ENCODE data around the gene FAM3D. TPM values are rescaled to one million over a fixed set of nuclear protein-coding genes. Genes with fewer than 3 reads are reported as not detected.

The FAM3D gene
- total RNA-seq, 1 donor from 2014 or later: not detected

GRCh38 chr3:58660998-58661397 is 5.6 kb downstream of the FAM3D start:
- ATAC-seq (ENCODE audit: poor library complexity): no peak
- DNase-seq: no peak
- intact Hi-C loops (cut with DNase I): no loop called here

GRCh38 chr3:58659051-58659675 is 7.4 kb downstream of the FAM3D start:
- intact Hi-C loops (cut with DNase I): no loop called here
- no peak for DNase-seq

GRCh38 chr3:58658508-58658907 is 8.1 kb downstream of the FAM3D start:
- ATAC-seq (ENCODE audit: poor library complexity): no peak
- intact Hi-C loops (cut with DNase I): no loop called here
- DNase-seq: no peak

More at GRCh38 chr3:58659051-58659675, 7.4 kb downstream of the FAM3D start:
- peak; percentile 59 for ATAC-seq (ENCODE audit: poor library complexity)

- DNase-seq: no peak
- intact Hi-C loops (cut with DNase I): no loop called here
Measured at GRCh38 chr3:58657571-58658141, 8.9 kb downstream of the FAM3D start.

GRCh38 chr3:58657036-58657520 is 9.5 kb downstream of the FAM3D start:
- no peak for DNase-seq
- ATAC-seq (ENCODE audit: poor library complexity): no peak
- intact Hi-C loops (cut with DNase I): no loop called here

More at GRCh38 chr3:58657571-58658141, 8.9 kb downstream of the FAM3D start:
- ATAC-seq (ENCODE audit: poor library complexity): no peak

- ATAC-seq (ENCODE audit: poor library complexity): no peak
- intact Hi-C loops (cut with DNase I): no loop called here
- DNase-seq: no peak
Measured at GRCh38 chr3:58656631-58657030, 9.9 kb downstream of the FAM3D start.

GRCh38 chr3:58654466-58654865 is 12.1 kb downstream of the FAM3D start:
- intact Hi-C loops (cut with DNase I): no loop called here
- ATAC-seq (ENCODE audit: poor library complexity) (no peak), DNase-seq (no peak)

- DNase-seq (no peak), ATAC-seq (ENCODE audit: poor library complexity) (no peak)
- intact Hi-C loops (cut with DNase I): no loop called here
Measured at GRCh38 chr3:58652624-58653023, 13.9 kb downstream of the FAM3D start.

GRCh38 chr3:58651276-58651675 is 15.3 kb downstream of the FAM3D start:
- DNase-seq (no peak), ATAC-seq (ENCODE audit: poor library complexity) (no peak)
- intact Hi-C loops (cut with DNase I): no loop called here

- no peak for ATAC-seq (ENCODE audit: poor library complexity)
- no peak for DNase-seq
- intact Hi-C loops (cut with DNase I): no loop called here
Measured at GRCh38 chr3:58647381-58648141, 19.0 kb downstream of the FAM3D start.

- intact Hi-C loops (cut with DNase I): no loop called here
- DNase-seq: no peak
- ATAC-seq (ENCODE audit: poor library complexity): no peak
Measured at GRCh38 chr3:58646503-58646902, 20.1 kb downstream of the FAM3D start.

- no peak for DNase-seq
- no peak for ATAC-seq (ENCODE audit: poor library complexity)
- intact Hi-C loops (cut with DNase I): no loop called here
Measured at GRCh38 chr3:58645726-58646125, 20.8 kb downstream of the FAM3D start.

GRCh38 chr3:58642846-58643245 is 23.7 kb downstream of the FAM3D start:
- DNase-seq: no peak
- no peak for ATAC-seq (ENCODE audit: poor library complexity)
- intact Hi-C loops (cut with DNase I): no loop called here

- DNase-seq (peak; percentile 86), ATAC-seq (ENCODE audit: poor library complexity) (peak; percentile 94)
- intact Hi-C loops (cut with DNase I): no loop called here
Measured at GRCh38 chr3:58640700-58641372, 25.7 kb downstream of the FAM3D start.

GRCh38 chr3:58639842-58640241 is 26.7 kb downstream of the FAM3D start:
- no peak for ATAC-seq (ENCODE audit: poor library complexity)
- intact Hi-C loops (cut with DNase I): no loop called here
- DNase-seq: no peak

- intact Hi-C loops (cut with DNase I): no loop called here
- ATAC-seq (ENCODE audit: poor library complexity) (no peak), DNase-seq (no peak)
Measured at GRCh38 chr3:58639001-58639400, 27.6 kb downstream of the FAM3D start.

- ATAC-seq (ENCODE audit: poor library complexity): no peak
- intact Hi-C loops (cut with DNase I): no loop called here
- DNase-seq: no peak
Measured at GRCh38 chr3:58638591-58638990, 28.0 kb downstream of the FAM3D start.

GRCh38 chr3:58637509-58637908 is 29.1 kb downstream of the FAM3D start:
- intact Hi-C loops (cut with DNase I): no loop called here
- no peak for ATAC-seq (ENCODE audit: poor library complexity)
- no peak for DNase-seq
